Measurements from ENCODE around the gene DMD.
"Not testable (repeated sequence)": the region's sequence is repeated elsewhere in the genome, so short reads cannot be mapped to it uniquely, and the experiment has no call there.

DMD gene

DNA sequence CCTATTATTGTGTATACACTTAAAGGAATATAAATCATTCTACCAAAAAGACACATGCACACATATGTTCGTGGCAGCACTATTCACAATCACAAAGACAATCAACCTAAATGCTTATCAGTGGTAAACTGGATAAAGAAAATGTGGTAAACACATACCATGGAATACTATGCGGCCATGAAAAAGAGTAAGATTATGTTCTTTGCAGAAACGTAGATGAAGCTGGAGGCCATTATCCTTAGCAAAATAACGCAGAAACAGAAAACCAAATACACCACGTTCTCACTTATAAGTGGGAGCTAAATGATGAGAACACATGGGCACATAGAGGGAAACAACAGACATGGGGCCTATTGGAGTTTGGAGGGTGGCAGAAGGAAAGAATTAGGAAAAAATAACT is 593.2 kb downstream of the DMD start:
- no peak for DNase-seq (ENCODE audit: low read depth)

DNA sequence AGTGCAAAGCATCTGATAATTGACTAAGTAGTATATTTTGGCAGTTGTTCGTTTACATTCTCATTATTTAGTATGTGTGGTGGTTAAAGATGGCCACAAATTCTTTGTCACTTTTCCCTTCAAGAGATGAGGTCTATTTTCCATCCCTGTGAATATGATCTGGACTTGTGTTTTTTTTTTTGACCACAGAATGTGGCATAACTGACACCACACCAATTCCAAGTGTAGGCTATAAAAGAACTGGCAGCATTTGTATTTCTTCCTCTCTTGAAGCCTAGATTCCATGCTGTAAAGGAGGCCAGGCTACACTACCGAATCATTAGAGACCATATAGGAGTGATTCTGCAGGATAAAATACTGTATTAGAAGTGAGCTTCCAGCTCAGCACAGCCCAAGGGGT is 596.6 kb downstream of the DMD start:
- no peak for DNase-seq (ENCODE audit: low read depth)

DNA sequence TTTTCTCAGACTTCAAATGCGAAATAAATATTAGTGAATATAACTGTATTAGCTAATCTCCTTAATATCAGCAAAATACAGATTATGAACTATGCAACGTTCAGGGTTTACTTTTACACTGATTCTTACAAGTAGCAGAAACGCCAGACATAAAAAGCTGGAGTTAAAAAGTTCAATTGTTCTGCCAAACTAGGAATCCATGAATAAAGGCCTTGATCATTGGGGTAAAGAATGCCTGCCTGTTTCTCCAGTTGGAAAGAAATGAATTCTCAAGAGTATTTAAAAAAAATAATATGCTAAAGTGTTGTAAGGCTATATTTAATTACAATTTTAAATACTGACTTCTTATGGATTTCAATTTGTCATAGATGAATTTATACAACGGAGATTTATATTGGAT is 612.2 kb downstream of the DMD start:
- no peak for DNase-seq (ENCODE audit: low read depth)

DNA sequence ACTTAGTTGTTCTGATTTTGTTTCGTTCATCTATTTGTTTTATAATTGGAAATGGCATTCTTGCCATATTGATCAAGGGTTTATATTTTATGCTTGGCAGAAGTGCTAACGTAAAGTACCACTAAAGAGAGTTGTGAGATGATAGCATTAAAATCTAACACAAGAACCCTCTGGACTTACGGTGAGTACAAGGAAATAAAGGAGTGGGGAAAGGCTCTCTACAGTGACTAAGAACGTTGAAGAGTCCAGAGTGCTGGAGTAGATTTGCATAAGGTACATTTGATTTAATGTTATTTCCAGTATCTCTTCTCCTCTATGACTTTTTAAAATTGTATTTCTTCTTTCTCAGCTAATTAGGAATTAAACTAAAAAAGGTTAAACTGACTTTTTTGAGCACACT is 612.6 kb downstream of the DMD start:
- no peak for DNase-seq (ENCODE audit: low read depth)

DNA sequence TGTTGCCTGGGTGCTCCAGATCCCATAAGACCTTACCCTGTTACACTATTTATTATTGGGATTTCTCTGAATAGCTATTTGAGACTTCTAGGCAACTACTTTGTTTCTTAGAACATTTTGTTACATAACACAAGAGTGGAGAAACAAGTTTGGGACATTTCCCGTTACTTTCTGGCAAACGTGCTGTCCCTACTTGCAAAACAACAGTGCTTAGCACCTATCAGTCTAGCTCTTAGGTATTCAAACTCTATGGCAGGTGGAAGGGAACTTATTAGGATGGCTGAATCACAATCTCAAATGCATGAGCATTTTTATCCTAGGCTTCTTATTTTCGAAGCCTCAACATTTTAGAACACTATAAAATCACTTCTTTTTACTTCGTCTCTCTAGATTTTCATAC is 613.6 kb downstream of the DMD start:
- no peak for DNase-seq (ENCODE audit: low read depth)

DNA sequence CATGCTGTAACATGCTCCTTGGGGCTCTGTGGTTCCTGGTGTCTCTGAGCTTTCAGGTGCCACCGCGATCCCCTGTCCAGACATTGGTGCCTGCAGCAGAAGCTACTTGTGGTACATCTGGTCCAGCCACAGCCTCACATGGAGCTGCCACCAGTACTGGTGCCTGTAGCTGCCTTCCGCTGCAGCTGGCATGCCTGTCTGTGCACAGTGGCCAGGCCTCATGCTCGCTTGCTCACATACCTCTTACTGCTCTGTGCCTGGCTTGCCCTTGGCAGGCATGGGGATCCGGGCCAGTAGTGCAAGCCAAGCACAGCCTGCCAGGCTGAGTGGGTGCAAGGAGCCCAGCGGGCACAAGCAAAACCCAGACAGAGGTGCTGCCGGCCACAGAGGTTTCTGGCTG is 618.6 kb downstream of the DMD start:
- no peak for DNase-seq (ENCODE audit: low read depth)

DNA sequence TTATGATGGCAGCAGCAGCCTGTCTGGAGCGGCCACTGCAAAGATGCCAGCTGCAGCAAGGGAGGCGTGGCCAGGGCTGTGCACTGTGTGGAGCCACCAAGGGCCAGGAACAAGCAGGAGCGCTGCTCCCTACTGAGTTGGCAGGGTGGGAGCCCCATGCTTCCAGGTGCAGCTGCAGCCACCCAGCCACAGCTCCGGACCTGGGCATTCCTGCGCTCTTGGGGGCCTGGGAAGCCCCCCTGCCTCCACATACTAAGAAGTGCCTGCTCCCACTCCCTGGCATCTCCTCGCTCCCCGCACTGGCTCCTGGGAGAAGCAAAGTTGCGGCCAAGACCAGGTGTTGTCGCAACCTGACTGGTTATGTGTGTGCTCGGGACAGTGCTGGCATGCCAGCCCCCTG is 619.8 kb downstream of the DMD start:
- no peak for DNase-seq (ENCODE audit: low read depth)

DNA sequence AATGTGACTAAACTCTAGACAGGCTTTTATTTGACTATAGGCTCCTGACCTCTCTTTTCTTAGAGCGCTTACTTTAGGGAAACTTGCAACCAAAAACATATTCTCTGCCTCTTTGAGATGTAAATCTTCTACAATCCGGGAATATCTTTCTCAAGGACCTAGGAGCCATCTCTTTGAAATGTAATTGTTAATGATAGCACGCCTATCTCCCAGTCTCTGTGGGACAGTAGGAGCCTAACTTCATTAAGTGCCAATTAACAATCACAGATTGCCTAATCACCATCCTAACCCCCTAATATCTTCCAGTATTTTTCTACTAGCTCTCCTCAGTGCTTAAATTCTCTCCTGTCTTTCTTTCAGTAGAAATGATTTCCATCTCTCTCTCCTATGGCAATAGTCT is 628.6 kb downstream of the DMD start:
- DNase-seq (ENCODE audit: low read depth), result no peak

DNA sequence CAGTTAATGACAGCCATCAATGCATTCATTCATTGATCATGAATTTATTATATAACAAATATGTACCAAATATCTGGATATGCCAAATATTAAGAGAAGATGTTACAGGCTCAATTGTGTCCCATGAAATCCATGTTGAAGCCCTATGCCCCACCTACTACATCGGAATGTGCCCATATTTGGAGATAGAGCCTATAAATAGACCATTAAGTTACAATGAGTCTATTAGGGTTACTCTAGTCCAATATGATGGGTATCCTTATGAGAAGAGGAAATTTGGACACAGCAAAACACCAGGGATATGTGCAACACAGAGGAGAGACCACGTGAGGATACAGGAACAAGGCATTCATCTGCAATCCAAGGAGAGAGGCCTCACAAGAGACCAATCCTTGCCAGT is 634.5 kb downstream of the DMD start:
- DNase-seq (ENCODE audit: low read depth), result no peak

DNA sequence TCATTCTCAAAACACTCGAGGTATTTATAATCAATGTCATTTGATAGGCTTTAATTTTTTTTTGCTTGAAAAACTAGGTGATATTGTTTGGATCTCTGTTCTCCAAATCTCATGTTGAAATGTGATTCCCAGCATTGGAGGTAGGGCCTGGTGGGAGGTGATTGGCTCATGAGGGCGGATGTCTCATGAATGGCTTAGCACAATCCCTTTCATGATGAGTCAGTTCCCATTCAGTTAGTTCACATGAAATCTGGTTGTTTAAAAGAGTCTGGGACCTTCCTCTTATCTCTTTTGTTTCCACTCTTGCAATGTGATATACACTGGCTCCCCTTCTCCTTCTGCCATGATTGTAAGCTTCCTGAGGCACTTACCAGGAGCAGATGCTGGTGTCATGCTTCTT is 638.7 kb downstream of the DMD start:
- no peak for DNase-seq (ENCODE audit: low read depth)

DNA sequence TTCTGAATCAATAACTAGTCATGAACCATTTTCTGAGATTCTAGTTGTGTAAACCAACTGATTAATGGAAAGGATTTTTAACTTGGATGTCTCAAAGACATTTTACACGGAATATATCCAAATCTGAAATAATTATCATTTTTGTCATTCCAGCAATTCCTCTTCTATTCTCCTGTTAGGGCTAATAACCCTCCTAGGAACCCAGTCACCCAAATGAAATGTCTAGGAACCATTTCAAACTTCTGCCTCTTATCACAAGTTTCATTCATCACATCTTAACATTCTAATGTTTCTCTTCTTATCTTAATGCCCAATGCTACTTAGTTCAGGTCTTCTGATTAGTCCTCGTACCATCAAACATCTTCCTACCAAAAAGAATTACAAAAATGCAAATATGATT is 639.8 kb downstream of the DMD start:
- DNase-seq (ENCODE audit: low read depth), result no peak

DNA sequence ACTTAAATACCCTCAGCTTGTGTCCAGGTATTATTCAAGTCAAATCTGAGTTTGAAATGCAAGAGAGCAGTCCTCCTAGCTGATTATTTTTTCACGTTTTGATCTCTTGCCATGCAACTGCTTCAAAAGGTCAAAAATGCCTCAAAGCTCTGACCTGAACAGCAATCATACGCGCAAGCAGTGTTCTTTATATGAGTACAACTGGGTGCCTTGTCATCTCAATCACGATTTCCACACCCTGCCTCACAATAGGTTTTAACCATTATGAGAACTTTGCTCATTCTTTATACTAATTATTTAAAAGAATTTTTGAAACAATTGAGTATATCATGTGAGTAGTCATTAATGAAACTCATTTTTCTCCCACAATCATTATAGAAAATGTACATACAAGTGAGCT is 649.1 kb downstream of the DMD start:
- no peak for DNase-seq (ENCODE audit: low read depth)

DNA sequence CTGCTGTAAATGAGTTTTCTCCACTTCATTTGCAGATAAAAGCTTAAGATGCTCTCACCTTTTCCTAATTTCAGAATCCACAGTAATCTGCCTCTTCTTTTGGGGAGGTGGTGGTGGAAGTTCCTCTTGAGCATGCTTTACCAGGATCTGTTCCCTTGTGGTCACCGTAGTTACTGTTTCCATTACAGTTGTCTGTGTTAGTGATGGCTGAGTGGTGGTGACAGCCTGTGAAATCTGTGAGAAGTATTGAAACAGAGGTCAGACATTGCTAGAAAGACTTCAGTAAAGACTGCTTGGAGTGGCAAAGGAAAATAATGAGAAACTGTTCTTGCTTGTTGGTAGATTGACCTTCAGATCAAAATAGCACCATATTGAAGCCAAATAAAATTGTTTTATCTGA is 666.2 kb downstream of the DMD start:
- DNase-seq (ENCODE audit: low read depth), result no peak

DNA sequence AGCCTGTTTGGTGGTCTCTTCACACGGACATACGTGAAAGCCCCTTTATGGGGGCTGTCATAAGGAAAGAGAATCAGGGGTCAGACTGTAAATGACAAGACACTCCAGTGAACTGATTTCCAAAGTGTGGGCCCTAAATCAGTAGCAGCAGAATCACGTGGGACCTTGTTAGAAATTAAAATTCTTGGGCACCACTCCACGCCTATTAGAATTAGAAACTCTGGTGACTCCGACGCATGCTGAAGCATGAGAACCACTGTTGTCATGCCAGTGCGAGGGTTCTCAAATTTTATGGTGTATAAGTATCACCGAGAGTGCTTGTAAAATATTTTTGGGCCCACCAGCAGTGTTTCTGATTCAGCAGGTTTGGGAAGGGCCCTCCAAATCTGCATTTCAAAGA is 672.8 kb downstream of the DMD start:
- DNase-seq (ENCODE audit: low read depth), result no peak

DNA sequence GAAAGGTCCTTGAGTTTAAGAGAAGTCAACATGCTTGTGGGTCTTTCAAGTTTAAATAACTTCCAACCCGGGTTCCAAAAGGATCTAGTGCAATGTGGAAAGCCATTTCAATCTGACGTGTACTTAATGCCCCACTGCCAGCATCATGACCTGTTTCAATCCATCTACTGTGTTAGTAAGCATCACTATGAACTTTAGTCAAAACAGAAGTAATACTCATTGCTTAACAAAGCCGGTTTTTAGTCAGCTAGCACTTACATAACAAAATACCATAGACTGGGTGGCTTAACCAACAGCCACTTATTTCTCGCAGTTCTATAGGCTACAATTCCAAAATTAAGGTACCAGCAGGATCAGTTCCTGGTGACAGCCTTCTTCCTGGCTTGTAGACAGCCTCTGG is 677.5 kb downstream of the DMD start:
- no peak for DNase-seq (ENCODE audit: low read depth)

DNA sequence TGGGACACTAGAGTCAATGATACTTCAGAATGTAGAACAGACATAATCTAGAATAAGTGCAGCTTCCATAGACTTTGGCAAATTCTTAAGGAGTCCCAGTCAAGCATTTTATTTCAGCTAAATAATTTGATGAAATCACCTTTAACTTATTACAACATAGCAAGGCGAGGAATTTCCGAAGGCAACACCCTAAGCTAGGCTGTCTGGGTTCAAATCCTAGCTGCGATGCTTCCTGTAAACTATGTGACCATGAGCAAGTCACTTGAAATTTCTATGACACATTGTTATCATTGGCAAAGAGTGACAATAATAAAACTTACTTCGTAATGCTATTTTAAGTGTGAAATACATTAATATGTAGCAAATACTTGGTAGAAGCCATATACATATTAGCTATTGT is 679.1 kb downstream of the DMD start:
- DNase-seq (ENCODE audit: low read depth), result no peak

DNA sequence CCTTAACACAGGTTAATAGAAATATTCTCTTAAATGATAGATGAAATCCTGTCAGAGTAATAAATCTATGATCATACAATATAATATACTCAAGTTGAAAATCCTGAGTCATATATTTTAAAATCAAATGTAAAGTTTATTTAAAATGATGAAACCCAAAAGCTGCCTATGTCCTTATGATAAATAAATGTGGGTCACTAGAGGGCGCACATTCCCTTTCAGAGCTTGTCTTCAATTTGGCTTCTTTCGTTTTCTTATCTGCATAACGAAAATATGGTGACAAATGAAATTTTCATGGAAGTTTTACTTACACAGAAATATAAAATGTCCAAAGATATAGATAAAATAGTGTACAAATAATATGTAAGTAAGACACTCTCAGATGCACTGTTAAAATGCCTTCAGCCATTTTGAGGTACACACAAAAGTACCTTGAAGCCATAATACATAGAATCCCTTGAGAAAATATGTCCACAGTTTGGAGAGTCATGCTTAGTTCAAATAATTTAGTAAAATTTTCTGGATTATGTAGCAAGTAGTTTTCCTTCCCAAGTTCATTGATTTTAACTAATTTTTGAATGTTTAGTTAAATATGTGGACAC is 680.4 kb downstream of the DMD start:
- peak; percentile 0 for DNase-seq (ENCODE audit: low read depth)

DNA sequence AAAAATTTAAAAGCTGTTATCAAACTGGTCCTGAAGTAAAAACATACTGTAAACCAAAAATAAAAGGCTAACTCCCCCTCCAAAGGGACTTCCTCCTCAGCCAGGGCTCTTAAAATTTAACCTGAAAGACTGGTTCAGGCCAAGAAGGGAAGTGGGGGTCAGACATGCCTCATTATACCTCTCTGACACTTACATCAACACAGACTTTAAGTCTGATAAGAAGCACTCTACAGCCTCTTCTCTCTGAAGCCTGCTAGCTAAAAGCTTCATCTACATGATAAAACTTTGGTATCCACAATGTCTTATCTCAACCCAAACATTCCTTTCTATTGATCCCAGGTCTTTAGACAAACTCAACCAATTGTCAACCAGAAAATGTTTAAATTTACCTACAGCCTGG is 682.9 kb downstream of the DMD start:
- DNase-seq (ENCODE audit: low read depth), result not testable (repeated sequence)

DNA sequence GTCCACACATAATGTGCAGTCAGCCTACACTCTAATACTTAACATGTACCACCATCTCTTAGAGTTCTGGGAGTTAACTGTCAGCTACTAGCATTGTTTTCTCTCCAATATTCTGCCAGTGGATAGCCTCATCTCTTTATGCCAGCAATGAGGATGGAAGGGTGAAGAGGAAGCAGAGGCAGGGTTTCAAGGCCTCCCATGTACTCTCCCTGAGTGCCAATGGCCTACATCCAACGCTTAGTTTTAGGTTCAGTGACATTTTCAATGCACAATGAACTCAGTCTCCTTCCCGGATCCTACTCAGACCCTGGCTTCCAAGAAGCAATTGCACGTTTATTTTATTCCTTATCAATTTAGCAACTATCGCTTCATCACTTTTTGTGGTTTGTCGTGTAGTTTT is 686.1 kb downstream of the DMD start:
- no peak for DNase-seq (ENCODE audit: low read depth)

DNA sequence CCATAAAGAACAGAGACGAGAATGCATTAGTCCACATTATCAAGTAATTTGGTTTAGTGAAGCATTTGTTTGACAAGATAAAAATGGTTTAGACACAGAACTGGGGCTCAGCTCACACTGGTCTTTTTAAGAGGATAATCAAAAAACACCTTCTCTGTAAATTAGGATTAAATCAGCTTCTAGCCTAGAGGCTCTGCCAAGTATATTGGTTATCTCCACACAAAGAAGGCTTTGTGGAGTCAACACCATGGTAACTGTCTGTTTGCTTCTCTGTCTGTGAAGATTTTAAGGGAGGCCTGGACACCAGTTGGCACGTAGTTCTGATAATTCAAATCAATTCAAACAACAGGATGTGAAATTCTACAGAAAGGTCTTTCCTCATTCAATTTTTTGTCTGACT is 687.0 kb downstream of the DMD start:
- no peak for DNase-seq (ENCODE audit: low read depth)

DNA sequence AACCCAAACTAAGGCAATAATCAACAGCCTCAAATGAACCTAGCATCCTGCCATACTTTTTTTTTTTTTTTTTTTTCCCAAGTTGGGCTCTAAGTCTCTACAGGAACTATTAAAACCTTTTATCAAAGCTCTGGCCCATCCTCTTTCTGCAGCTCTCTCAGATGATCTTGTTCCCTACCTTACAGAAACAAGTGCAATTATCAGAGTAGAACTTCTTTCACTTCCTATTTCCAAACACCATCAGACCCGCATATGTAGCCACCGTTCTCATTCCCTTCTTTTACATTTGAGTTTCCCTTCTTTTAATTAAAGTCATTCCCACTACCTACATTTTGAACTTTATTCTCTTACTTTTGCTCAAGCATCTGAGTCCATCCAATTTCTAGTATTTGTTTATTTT is 690.6 kb downstream of the DMD start:
- DNase-seq (ENCODE audit: low read depth), result no peak

DNA sequence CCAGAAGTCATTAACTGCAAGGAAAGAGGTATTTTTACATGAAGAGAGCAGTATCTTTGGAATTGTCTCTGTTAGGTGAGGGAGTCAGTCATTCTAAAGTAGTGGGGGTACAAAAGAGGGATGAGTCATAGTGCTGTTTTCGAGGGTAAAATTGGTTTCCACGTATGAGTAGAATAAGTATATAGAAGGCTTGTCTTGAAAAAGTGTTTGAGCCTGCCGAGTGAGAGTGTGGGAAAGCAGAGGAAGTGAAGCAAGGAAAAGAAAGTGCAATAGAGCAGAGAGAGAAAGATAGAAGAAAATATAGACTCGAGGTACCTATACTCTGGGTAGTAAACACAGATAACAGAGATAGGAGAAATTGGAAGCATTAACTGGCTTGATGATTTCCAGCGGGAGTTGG is 696.4 kb downstream of the DMD start:
- no peak for DNase-seq (ENCODE audit: low read depth)

DNA sequence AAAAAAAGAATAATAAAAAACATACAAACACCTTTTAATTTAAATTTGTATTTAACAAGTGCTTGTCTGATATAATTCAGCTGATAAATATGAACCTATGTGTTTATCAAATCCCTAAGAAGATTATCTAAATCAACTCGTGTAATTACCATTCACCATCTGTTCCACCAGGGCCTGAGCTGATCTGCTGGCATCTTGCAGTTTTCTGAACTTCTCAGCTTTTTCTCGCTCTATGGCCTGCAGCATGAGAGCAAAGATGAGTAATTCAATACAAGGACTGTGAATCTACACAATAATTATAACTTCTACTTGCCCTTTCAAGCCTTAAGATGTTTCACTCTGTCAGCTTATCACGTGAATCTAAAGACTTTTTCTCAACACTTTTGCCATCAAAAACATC is 709.7 kb downstream of the DMD start:
- DNase-seq (ENCODE audit: low read depth), result no peak

DNA sequence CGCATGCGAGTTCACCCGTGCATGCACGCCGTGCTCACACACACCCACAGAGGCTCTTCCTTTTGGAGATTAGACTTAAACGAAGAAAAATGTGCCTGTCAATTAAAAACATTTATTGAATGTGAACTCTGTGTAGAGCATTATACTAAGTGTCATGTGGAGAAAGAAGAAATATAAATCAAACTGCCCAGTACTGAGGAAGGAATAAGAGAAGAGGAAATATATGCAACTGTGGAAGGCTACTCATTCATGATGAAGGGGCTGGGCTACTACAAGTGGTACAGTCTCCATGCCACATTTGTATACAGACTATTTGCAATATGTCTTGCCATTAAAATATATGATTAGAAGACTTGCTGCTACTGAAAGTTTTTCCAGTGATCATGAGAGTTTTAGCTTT is 714.7 kb downstream of the DMD start:
- DNase-seq (ENCODE audit: low read depth), result no peak

DNA sequence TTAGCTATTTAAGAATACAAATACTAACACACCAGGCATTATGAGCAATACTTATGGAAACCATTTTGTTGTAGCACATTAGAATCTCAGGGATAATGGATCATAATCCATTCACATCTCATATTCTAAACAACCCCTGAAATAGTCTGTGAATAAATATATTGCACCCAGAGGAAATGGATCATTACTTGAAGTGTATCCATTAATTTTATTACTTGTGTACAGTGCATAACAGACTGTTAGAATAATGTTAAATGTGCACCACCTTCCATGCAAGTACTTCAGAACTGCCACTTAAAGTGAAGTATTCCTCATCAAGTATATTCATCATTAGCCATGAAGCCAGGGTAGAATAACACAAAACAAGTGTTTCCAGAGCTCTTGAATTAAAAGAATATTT is 715.5 kb downstream of the DMD start:
- DNase-seq (ENCODE audit: low read depth), result no peak
